MCF 10A (cell line): ENCODE data around the gene KRT86. TPM values are rescaled to one million over a fixed set of nuclear protein-coding genes. Genes with fewer than 3 reads are reported as not detected.
"Not testable (repeated sequence)": the region's sequence is repeated elsewhere in the genome, so short reads cannot be mapped to it uniquely, and the experiment has no call there.

ENCODE experiments used
- BruUV-seq: library from RNA; stranded (reverse); fragments of 400-500 nt; replicated peaks from 2 replicates; lab custom pipeline; 2021; lab: Mats Ljungman, UMichigan
- CTCF ChIA-PET: fragments of 300-600 bp; sonication (Branson Sonifier 250); formaldehyde crosslinking; extraction: SDS; loops from one replicate; lab custom pipeline; 2021; ENCODE audit warnings: antibody characterized with exemption, inconsistent platforms; lab: Yijun Ruan, JAX
- POLR2A ChIA-PET: fragments of 300-600, 350-650 bp; sonication (Branson Sonifier 250); formaldehyde crosslinking; extraction: SDS; loops from one replicate; lab custom pipeline; 2020; ENCODE audit warnings: antibody characterized with exemption, inconsistent platforms; lab: Yijun Ruan, JAX
- DNase-seq: peaks from one replicate; pipeline ENCODE4 v3.0.0-alpha.2; 2018; ENCODE audit not compliant: unreplicated experiment
- H3K27ac Mint-ChIP-seq: one replicate; pipeline ENCODE4 v1.8.0; 2022; ENCODE audit warnings: mild to moderate bottlenecking, low read depth, mixed read lengths; ENCODE audit not compliant: unreplicated experiment
- H3K27me3 Mint-ChIP-seq: one replicate; pipeline ENCODE4 v1.8.0; 2022; ENCODE audit warnings: mixed read lengths; ENCODE audit not compliant: insufficient read depth, unreplicated experiment
- H3K36me3 Mint-ChIP-seq: one replicate; pipeline ENCODE4 v1.8.0; 2022; ENCODE audit warnings: mild to moderate bottlenecking, moderate library complexity, mixed read lengths; ENCODE audit not compliant: insufficient read depth, unreplicated experiment
- H3K4me1 Mint-ChIP-seq: one replicate; pipeline ENCODE4 v1.8.0; 2022; ENCODE audit warnings: mixed read lengths; ENCODE audit not compliant: insufficient read depth, unreplicated experiment
- H3K4me3 Mint-ChIP-seq: one replicate; pipeline ENCODE4 v1.8.0; 2022; ENCODE audit warnings: mild to moderate bottlenecking, moderate library complexity, mixed read lengths; ENCODE audit not compliant: unreplicated experiment
- H3K9me3 Mint-ChIP-seq: one replicate; pipeline ENCODE4 v1.8.0; 2022; ENCODE audit warnings: mixed read lengths; ENCODE audit not compliant: unreplicated experiment
- intact Hi-C: fragments of 100-400 bp; cut with micrococcal nuclease; formaldehyde crosslinking; loops from 2 replicates; pipeline ENCODE4 v1.14.1; 2022
- total RNA-seq: library from RNA; stranded (reverse); gene quantifications from 2 replicates; pipeline ENCODE4 v1.2.3, GENCODE V29; 2022
- TF ChIP-seq, protein P1 (sequence below): fragments of 200-600 bp; IDR thresholded peaks from one replicate; pipeline ENCODE4 v1.8.0; 2022; ENCODE audit warnings: antibody characterized with exemption, mild to moderate bottlenecking; ENCODE audit not compliant: unreplicated experiment

Gene KRT86
- total RNA-seq, 1 experiment from 2014 or later: 37.8 TPM

DNA sequence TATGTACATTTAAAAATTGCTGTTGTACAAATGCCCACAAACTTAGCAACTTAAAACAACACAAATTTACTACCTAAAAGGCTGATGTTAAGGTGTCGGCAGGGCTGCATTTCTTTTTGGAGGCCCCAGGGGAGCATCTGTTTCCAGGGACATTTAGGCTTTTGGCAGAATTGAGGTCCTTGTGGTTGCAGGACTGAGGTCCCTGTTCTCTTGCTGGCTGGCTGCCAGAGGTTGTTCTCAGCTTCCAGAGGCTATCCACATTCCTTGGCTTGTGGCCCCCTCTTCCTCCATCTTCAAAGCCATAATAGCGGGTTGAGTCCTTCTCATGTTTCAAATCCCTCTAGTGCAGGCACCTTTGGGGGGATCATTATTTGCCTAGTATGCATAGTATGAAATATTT lies 69.1 kb downstream of the KRT86 start:
- CTCF ChIA-PET: interaction anchor here (0.6 kb wide), 1 partner anchor 114 kb away, joined by 3 read pairs; no protein-coding TSS in a partner anchor

DNA sequence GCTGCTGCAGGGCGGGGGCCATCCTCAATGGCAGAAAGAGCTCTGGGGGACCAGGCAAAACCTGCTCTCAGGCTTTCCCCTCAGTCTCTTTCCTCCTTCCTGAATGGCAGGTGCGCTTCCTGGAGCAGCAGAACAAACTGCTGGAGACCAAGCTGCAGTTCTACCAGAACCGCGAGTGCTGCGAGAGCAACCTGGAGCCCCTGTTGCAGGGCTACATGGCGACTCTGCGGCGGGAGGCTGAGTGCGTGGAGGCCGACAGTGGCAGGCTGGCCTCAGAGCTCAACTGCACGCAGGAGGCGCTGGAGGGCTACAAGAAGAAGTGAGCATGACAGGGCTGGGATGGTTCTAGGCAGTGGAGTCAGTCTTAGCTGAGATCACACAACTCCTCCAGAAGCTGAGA lies 69.7 kb downstream of the KRT86 start:
- no peak for DNase-seq
- peaks cover 9% of the 10 kb centered on the region for H3K4me1 Mint-ChIP-seq
- no peaks in the 10 kb centered on the region for H3K9me3 Mint-ChIP-seq
- ChIA-PET POLR2A (interaction anchor here (1.5 kb wide), 1 partner anchor 11 kb away, joined by 3 read pairs; no protein-coding TSS in a partner anchor), CTCF (interaction anchor here (0.6 to 2.2 kb wide), 5 partner anchors 65 to 420 kb away, joined by 3 to 15 read pairs (median 3); no protein-coding TSS in a partner anchor)
- intact Hi-C loops: no loop called here
- TF ChIP-seq, protein P1, sequence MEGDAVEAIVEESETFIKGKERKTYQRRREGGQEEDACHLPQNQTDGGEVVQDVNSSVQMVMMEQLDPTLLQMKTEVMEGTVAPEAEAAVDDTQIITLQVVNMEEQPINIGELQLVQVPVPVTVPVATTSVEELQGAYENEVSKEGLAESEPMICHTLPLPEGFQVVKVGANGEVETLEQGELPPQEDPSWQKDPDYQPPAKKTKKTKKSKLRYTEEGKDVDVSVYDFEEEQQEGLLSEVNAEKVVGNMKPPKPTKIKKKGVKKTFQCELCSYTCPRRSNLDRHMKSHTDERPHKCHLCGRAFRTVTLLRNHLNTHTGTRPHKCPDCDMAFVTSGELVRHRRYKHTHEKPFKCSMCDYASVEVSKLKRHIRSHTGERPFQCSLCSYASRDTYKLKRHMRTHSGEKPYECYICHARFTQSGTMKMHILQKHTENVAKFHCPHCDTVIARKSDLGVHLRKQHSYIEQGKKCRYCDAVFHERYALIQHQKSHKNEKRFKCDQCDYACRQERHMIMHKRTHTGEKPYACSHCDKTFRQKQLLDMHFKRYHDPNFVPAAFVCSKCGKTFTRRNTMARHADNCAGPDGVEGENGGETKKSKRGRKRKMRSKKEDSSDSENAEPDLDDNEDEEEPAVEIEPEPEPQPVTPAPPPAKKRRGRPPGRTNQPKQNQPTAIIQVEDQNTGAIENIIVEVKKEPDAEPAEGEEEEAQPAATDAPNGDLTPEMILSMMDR: no peak
- H3K27me3 Mint-ChIP-seq: no peaks in the 10 kb centered on the region
- BruUV-seq: no TSS peak
- no peaks in the 10 kb centered on the region for H3K36me3 Mint-ChIP-seq
- H3K4me3 Mint-ChIP-seq: no peak overlapping the region
- no peak overlapping the region for H3K27ac Mint-ChIP-seq

More for the DNA sequence above, 69.1 kb downstream of the KRT86 start:
- TF ChIP-seq, protein P1: no peak
- H3K4me3 Mint-ChIP-seq: no peak overlapping the region
- peaks cover 12% of the 10 kb centered on the region for H3K4me1 Mint-ChIP-seq
- no peaks in the 10 kb centered on the region for H3K36me3 Mint-ChIP-seq
- POLR2A ChIA-PET: interaction anchor here (0.6 to 1.5 kb wide), 3 partner anchors 11 to 753 kb away, joined by 3 to 4 read pairs (median 3); no protein-coding TSS in a partner anchor
- BruUV-seq: no TSS peak
- H3K9me3 Mint-ChIP-seq: no peaks in the 10 kb centered on the region
- intact Hi-C loops: no loop called here
- H3K27ac Mint-ChIP-seq: no peak overlapping the region
- DNase-seq: no peak
- H3K27me3 Mint-ChIP-seq: no peaks in the 10 kb centered on the region

DNA sequence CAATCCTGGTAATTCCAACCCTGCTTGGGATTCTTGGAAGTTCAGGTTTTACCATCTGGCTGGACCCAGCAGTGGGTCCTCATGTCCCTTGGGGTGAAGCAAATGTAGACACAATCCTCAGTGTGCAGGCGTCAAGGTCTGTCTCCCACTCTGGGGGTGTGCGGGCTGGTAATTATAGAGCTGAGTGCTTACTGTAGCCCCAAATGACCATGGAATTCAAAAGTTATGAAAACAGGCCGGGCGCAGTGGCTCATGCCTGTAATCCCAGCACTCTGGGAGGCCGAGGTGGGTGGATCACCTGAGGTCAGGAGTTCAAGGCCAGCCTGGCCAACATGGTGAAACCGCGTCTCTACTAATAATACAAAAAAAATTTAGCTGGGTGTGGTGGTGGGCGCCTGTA lies 70.6 kb downstream of the KRT86 start:
- BruUV-seq, H3K36me3 Mint-ChIP-seq, H3K27ac Mint-ChIP-seq, H3K4me3 Mint-ChIP-seq, H3K27me3 Mint-ChIP-seq, H3K9me3 Mint-ChIP-seq, DNase-seq, intact Hi-C loops: not testable (repeated sequence)
- H3K4me1 Mint-ChIP-seq: peaks cover 13% of the 10 kb centered on the region
- CTCF ChIA-PET: interaction anchor here (0.6 to 2.2 kb wide), 6 partner anchors 14 to 636 kb away, joined by 3 to 15 read pairs (median 4); no protein-coding TSS in a partner anchor
- POLR2A ChIA-PET: interaction anchor here (1.5 kb wide), 2 partner anchors 12 to 24 kb away, joined by 3 read pairs; no protein-coding TSS in a partner anchor

DNA sequence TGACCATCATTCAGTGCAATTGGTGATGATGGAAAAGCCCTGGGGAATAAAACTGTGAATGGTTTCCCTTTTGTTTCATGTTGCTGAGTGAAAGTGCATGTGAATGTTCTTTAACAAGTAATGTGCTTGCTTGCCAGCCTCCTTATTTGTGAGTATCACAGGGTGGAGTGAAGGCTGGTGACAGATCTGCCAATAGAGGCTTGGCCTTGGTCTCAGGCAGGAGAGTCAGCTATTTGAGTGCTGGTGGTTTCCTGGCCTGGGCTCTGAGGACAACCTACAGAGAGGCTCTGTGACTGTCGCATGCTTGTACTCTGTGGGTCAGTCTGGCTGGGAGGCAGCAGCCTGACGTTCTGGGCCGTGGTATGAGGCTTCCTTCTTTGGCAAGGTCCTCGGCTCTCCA lies 72.1 kb downstream of the KRT86 start:
- CTCF ChIA-PET: interaction anchor here (0.6 to 1.3 kb wide), 6 partner anchors 9 to 439 kb away, joined by 3 to 4 read pairs (median 3); partner anchors contain the start of gene ACVRL1
- POLR2A ChIA-PET: interaction anchor here (0.9 kb wide), 1 partner anchor 10 kb away, joined by 3 read pairs; no protein-coding TSS in a partner anchor

More for the DNA sequence above, 72.1 kb downstream of the KRT86 start:
- TF ChIP-seq, protein P1: no peak
- Mint-ChIP-seq H3K4me1 (peaks cover 13% of the 10 kb centered on the region), H3K36me3 (no peaks in the 10 kb centered on the region), H3K27ac (no peak overlapping the region), H3K4me3 (no peak overlapping the region), H3K9me3 (no peaks in the 10 kb centered on the region), H3K27me3 (no peaks in the 10 kb centered on the region)
- intact Hi-C loops: no loop called here
- no TSS peak for BruUV-seq
- no peak for DNase-seq
